8988T (cell line): ENCODE results near the gene ZBED1.
"Not testable (repeated sequence)": the region's sequence is repeated elsewhere in the genome, so short reads cannot be mapped to it uniquely, and the experiment has no call there.

Experiments
- DNase-seq: peaks from one replicate; pipeline ENCODE4 v3.0.0; 2011

Gene ZBED1

GRCh38 chrX:2471126-2471525 lies 29.6 kb downstream of the ZBED1 start:
- DNase-seq, result not testable (repeated sequence)

GRCh38 chrX:2469852-2470251 lies 30.9 kb downstream of the ZBED1 start:
- DNase-seq, result not testable (repeated sequence)

GRCh38 chrX:2469196-2469685 lies 31.5 kb downstream of the ZBED1 start:
- no peak for DNase-seq

GRCh38 chrX:2468261-2469195 lies 32.2 kb downstream of the ZBED1 start:
- no peak for DNase-seq

GRCh38 chrX:2466876-2467656 lies 33.7 kb downstream of the ZBED1 start:
- DNase-seq, result no peak

- DNase-seq, result no peak
Measured at GRCh38 chrX:2464677-2465166, 36.1 kb downstream of the ZBED1 start.

GRCh38 chrX:2463973-2464676 lies 36.7 kb downstream of the ZBED1 start:
- DNase-seq, result no peak

GRCh38 chrX:2463481-2463880 lies 37.3 kb downstream of the ZBED1 start:
- DNase-seq, result not testable (repeated sequence)

GRCh38 chrX:2462780-2463179 lies 38.0 kb downstream of the ZBED1 start:
- DNase-seq, result no peak

GRCh38 chrX:2462074-2462473 lies 38.7 kb downstream of the ZBED1 start:
- no peak for DNase-seq

GRCh38 chrX:2461711-2462016 lies 39.1 kb downstream of the ZBED1 start:
- DNase-seq, result no peak

GRCh38 chrX:2460821-2461710 lies 39.7 kb downstream of the ZBED1 start:
- DNase-seq, result not testable (repeated sequence)

- DNase-seq, result not testable (repeated sequence)
Measured at GRCh38 chrX:2460048-2460447, 40.7 kb downstream of the ZBED1 start.

- no peak for DNase-seq
Measured at GRCh38 chrX:2458309-2458708, 42.5 kb downstream of the ZBED1 start.

GRCh38 chrX:2457289-2458133 lies 43.3 kb downstream of the ZBED1 start:
- DNase-seq, result no peak

- DNase-seq, result not testable (repeated sequence)
Measured at GRCh38 chrX:2456091-2456490, 44.7 kb downstream of the ZBED1 start.

- not testable (repeated sequence) for DNase-seq
Measured at GRCh38 chrX:2454620-2455019, 46.2 kb downstream of the ZBED1 start.

- no peak for DNase-seq
Measured at GRCh38 chrX:2452799-2453198, 48.0 kb downstream of the ZBED1 start.

GRCh38 chrX:2452317-2452784 lies 48.4 kb downstream of the ZBED1 start:
- DNase-seq, result no peak

- no peak for DNase-seq
Measured at GRCh38 chrX:2451501-2452316, 49.1 kb downstream of the ZBED1 start.
